Adrenal gland (tissue), 12 donors: ENCODE measurements around the gene SSX2IP. TPM values are rescaled to one million over a fixed set of nuclear protein-coding genes. Genes with fewer than 3 reads are reported as not detected.
"Not testable (repeated sequence)": the region's sequence is repeated elsewhere in the genome, so short reads cannot be mapped to it uniquely, and the experiment has no call there.

ENCODE experiments used
- DNase-seq, 7 donors: peaks; one replicate each; pipeline ENCODE4 v3.0.0-alpha.2; 2019 to 2020
- H3K27ac ChIP-seq, 5 donors: fragments of 200-600 bp; sonication (generic) in 4 of 5; 1 replicate in 3 of 5; 2 replicates in 2 of 5; pipeline versions ENCODE4 v1.5.1 to v1.8.0; 2016 to 2020; ENCODE audit warnings: mild to moderate bottlenecking in 1 of 5
- H3K27me3 ChIP-seq: fragments of 200-600 bp; 2 replicates; pipeline ENCODE4 v1.8.0; 2021
- H3K36me3 ChIP-seq, 2 donors: fragments of 200-600 bp; replicated peaks in 1 of 2; 1 replicate in 1 of 2; 2 replicates in 1 of 2; pipeline versions ENCODE4 v1.5.1 to v1.8.0; 2018 to 2022
- H3K4me1 ChIP-seq, 2 donors: fragments of 200-600 bp; replicated peaks in 1 of 2; 1 replicate in 1 of 2; 2 replicates in 1 of 2; pipeline versions ENCODE4 v1.5.1 to v1.8.0; 2018 to 2021
- H3K4me3 ChIP-seq, 4 donors: fragments of 200-600 bp; sonication (generic) in 3 of 4; one replicate each; pipeline ENCODE4 v1.5.1; 2016 to 2018
- H3K9me3 ChIP-seq, 3 donors: fragments of 200-600 bp; sonication (generic) in 1 of 3; replicated peaks in 1 of 3; 1 replicate in 2 of 3; 2 replicates in 1 of 3; pipeline versions ENCODE4 v1.5.1 to v1.8.0; 2016 to 2021
- POLR2A ChIP-seq, 2 donors: fragments of 450-650 bp; IDR thresholded peaks; one replicate each; pipeline ENCODE4 v1.6.1; 2017; ENCODE audit warnings: antibody characterized with exemption in 2 of 2, mild to moderate bottlenecking in 2 of 2, moderate library complexity in 1 of 2
- WGBS, 4 donors: extraction: QIAGEN DNeasy Blood & Tissue Kit in 2 of 4; methylation state at CpG; one replicate each; pipeline versions ENCODE4 v1.1.5 to v1.1.7; 2013 to 2017; 5-methylcytosine and 5-hydroxymethylcytosine counted together
- intact Hi-C, 2 donors: fragments of 100-400 bp; cut with DNase I; formaldehyde crosslinking; loops; one replicate each; pipeline versions ENCODE4 v1.14.1 to v1.15.0; 2022 to 2023
- polyA plus RNA-seq, 3 donors: library from polyadenylated mRNA; stranded (reverse); fragments of 200-250 nt in 2 of 3; fragments of 350-450 nt in 1 of 3; fragmentation: Illumina TruSeq in 1 of 3; extraction: RNeasy Lipid Tissue Mini Kit (QIAGEN cat#74804) in 1 of 3; gene quantifications; one replicate each; pipeline ENCODE4 v1.2.3, GENCODE V29; 2013 to 2014
- total RNA-seq, 9 donors: library from RNA; depleted of rRNA in 4 of 9; stranded (reverse); fragments of >200 nt in 4 of 9; fragments of 120-200 nt in 1 of 9; fragmentation: NEBNext Ultra II Directional in 1 of 9; extraction: Animal tissue kit (Norgen Biotek cat#: 25700) in 1 of 9; gene quantifications; one replicate each; pipeline versions ENCODE4 v1.1.0 to v1.2.4, GENCODE V29; 2013 to 2023
- TF ChIP-seq, protein P1 (sequence below), 6 experiments: fragments of 450-650 bp in 4 of 6; fragments of 200-600 bp in 2 of 6; sonication (generic) in 1 of 6; IDR thresholded peaks; 1 replicate in 5 of 6; 2 replicates in 1 of 6; pipeline versions ENCODE4 v1.5.1 to v1.8.0; 2016 to 2021; ENCODE audit warnings: antibody characterized with exemption in 6 of 6, mild to moderate bottlenecking in 2 of 6, moderate library complexity in 1 of 6
- donor health status: healthy with polysubstance abuse.
- donor health status: Bipolar disorder and iron deficiency.
- donor health status: DM: yes; HTN: yes; CAD: no.
- donor health status: DM: no; HTN: no; CAD: no.
- donor health status: DM: no; HTN: no; CAD: no.
- donor health status: DM: yes; HTN: yes; CAD: no.

SSX2IP gene
- total and polyA plus RNA-seq, 12 donors: 1.3 to 10.0 (median 4.1) TPM

DNA sequence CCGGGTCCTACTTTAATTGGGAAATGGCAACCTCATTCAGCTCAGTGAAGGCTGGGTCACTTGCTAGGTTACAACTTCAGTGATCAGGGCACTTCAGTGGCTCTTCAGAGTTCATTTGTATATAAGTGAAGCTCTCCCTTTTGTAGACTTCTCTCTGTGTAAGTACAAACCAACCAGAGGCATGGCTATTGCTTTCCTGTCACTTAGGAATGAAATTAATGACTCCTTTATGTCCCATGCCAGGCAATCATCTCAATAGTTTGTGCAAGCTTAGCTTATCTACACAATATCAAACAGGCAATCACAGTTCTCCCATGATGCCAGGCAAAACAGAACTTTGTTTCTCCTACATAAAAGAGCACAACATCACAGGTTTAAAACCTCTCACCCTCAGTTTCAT is 93.2 kb downstream of the SSX2IP start:
- intact Hi-C loops: no loop called here
- Histone ChIP-seq H3K4me3 (no peak overlapping the region), H3K36me3 (no peaks in the 10 kb centered on the region), H3K27me3 (no peaks in the 10 kb centered on the region), H3K27ac (no peak overlapping the region), H3K9me3 (no peaks in the 10 kb centered on the region), H3K4me1 (no peaks in the 10 kb centered on the region)
- no peak for TF ChIP-seq POLR2A (IDR thresholded peaks at IDR 0.05)
- TF ChIP-seq, protein P1, sequence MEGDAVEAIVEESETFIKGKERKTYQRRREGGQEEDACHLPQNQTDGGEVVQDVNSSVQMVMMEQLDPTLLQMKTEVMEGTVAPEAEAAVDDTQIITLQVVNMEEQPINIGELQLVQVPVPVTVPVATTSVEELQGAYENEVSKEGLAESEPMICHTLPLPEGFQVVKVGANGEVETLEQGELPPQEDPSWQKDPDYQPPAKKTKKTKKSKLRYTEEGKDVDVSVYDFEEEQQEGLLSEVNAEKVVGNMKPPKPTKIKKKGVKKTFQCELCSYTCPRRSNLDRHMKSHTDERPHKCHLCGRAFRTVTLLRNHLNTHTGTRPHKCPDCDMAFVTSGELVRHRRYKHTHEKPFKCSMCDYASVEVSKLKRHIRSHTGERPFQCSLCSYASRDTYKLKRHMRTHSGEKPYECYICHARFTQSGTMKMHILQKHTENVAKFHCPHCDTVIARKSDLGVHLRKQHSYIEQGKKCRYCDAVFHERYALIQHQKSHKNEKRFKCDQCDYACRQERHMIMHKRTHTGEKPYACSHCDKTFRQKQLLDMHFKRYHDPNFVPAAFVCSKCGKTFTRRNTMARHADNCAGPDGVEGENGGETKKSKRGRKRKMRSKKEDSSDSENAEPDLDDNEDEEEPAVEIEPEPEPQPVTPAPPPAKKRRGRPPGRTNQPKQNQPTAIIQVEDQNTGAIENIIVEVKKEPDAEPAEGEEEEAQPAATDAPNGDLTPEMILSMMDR (IDR thresholded peaks at IDR 0.05): no peak
- 84 to 100% (median 93%) methylated on average over 1 of the region's 1 CpG for WGBS, 4 donors
- DNase-seq: no peak

DNA sequence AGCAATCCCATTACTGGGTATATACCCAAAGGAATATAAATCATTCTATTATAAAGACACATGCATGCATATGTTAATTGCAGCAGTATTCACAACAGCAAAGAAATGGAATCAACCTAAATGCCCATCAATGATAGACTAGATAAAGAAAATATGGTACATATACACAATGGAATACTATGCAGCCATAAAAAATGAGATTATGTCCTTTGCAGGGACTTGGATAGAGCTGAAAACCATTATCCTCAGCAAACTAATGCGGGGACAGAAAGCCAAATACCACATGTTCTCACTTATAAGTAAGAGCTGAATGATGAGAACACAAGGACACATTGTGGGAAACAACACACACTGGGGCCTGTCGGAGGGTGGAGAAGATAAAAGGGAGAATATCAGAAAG is 95.3 kb downstream of the SSX2IP start:
- H3K27me3 ChIP-seq, DNase-seq, H3K27ac ChIP-seq, intact Hi-C loops, H3K4me1 ChIP-seq, H3K36me3 ChIP-seq, H3K9me3 ChIP-seq, H3K4me3 ChIP-seq: not testable (repeated sequence)
- WGBS, 4 donors: 81 to 93% (median 92%) methylated on average over 2 of the region's 2 CpGs

Other genes with a start within 250 kb of the SSX2IP start
- gene RPF1, start 211.2 kb downstream of the SSX2IP start, total RNA-seq: 10 to 100 TPM; 23.4 to 48.0 (median 27.3) TPM
- 10 to 100 TPM; 12.4 to 66.9 (median 21.5) TPM for gene RPF1, start 211.2 kb downstream of the SSX2IP start, polyA plus RNA-seq
- 1 to 10 TPM in 2 of 9 donors, under 1 TPM in 3, not detected in 4; 0.29 to 1.5 (median 0.91) TPM for gene SPATA1, start 184.1 kb downstream of the SSX2IP start, total RNA-seq
- under 1 TPM in 2 of 3 donors, not detected in 1; 0.48 to 0.71 TPM for gene SPATA1, start 184.1 kb downstream of the SSX2IP start, polyA plus RNA-seq
- 10 to 100 TPM; 34.0 to 81.5 (median 72.4) TPM for gene GNG5, start 183.9 kb downstream of the SSX2IP start, total RNA-seq
- 100 to 1,000 TPM in 1 of 3 donors, 10 to 100 TPM in 2; 61.5 to 172 (median 76.8) TPM for gene GNG5, start 183.9 kb downstream of the SSX2IP start, polyA plus RNA-seq
- gene CTBS, start 116.0 kb downstream of the SSX2IP start, total RNA-seq: 10 to 100 TPM; 11.1 to 45.2 (median 28.9) TPM
- 10 to 100 TPM in 1 of 3 donors, 1 to 10 TPM in 2; 6.3 to 34.0 (median 8.3) TPM for gene CTBS, start 116.0 kb downstream of the SSX2IP start, polyA plus RNA-seq
- 1 to 10 TPM in 7 of 9 donors, under 1 TPM in 2; 0.06 to 7.1 (median 3.0) TPM for gene LPAR3, start 202.7 kb upstream of the SSX2IP start, total RNA-seq
- under 1 TPM; 0.16 to 0.37 (median 0.27) TPM for gene LPAR3, start 202.7 kb upstream of the SSX2IP start, polyA plus RNA-seq